HepG2 (cell line): ENCODE data around the gene LINGO3. TPM values are rescaled to one million over a fixed set of nuclear protein-coding genes. Genes with fewer than 3 reads are reported as not detected.

ENCODE experiments used
- EHMT2 ChIP-seq: fragments of 200-600 bp; sonication (generic); IDR thresholded peaks from 2 replicates; pipeline ENCODE4 v1.7.0; 2017; ENCODE audit warnings: antibody characterized with exemption, low read depth, low read length, borderline replicate concordance
- HNF4G ChIP-seq, 2 experiments: sonication (generic) in 1 of 2; formaldehyde crosslinking in 1 of 2; IDR thresholded peaks; 2 replicates each; pipeline versions ENCODE4 v1.4.0 to v1.6.1; 2011 to 2020; ENCODE audit warnings: borderline replicate concordance in 2 of 2, low read depth in 2 of 2, mild to moderate bottlenecking in 2 of 2, low read length in 1 of 2, missing genetic modification reagents in 1 of 2, moderate library complexity in 1 of 2
- HOXA7 ChIP-seq: sonication (generic); formaldehyde crosslinking; IDR thresholded peaks from 2 replicates; pipeline ENCODE4 v1.8.1; 2022; ENCODE audit warnings: mild to moderate bottlenecking, missing genetic modification reagents, moderate library complexity
- MXI1 ChIP-seq: IDR thresholded peaks from 3 replicates; pipeline ENCODE4 v1.6.1; 2012; ENCODE audit warnings: low read depth, low read length, inconsistent platforms, borderline replicate concordance
- NCOA1 ChIP-seq: sonication (generic); formaldehyde crosslinking; IDR thresholded peaks from 2 replicates; pipeline ENCODE4 v1.9.0; 2021; ENCODE audit warnings: missing genetic modification reagents
- NONO ChIP-seq, 2 experiments: fragments of 450-650 bp in 1 of 2; sonication (generic) in 1 of 2; formaldehyde crosslinking in 1 of 2; IDR thresholded peaks in 1 of 2; conservative IDR thresholded peaks in 1 of 2; 2 replicates each; pipeline versions ENCODE4 v1.6.1 to v1.8.0; 2017 to 2022; ENCODE audit warnings: mild to moderate bottlenecking in 1 of 2, missing genetic modification reagents in 1 of 2, moderate library complexity in 1 of 2
- POLR2AphosphoS5 ChIP-seq: IDR thresholded peaks from 2 replicates; pipeline ENCODE4 v1.6.1; 2012; ENCODE audit warnings: low read depth, low read length
- SMARCE1 ChIP-seq: fragments of 450-650 bp; IDR thresholded peaks from 2 replicates; pipeline ENCODE4 v1.6.1; 2017; ENCODE audit warnings: borderline replicate concordance
- ZC3H13 ChIP-seq: sonication (generic); formaldehyde crosslinking; IDR thresholded peaks from 2 replicates; pipeline ENCODE4 v1.8.1; 2023; ENCODE audit warnings: mild to moderate bottlenecking, missing genetic modification reagents, moderate library complexity
- ZNF264 ChIP-seq: sonication (generic); formaldehyde crosslinking; IDR thresholded peaks from 2 replicates; pipeline ENCODE4 v1.4.0; 2020; ENCODE audit warnings: missing genetic modification reagents
- ZNF737 ChIP-seq: sonication (generic); formaldehyde crosslinking; IDR thresholded peaks from 2 replicates; pipeline ENCODE4 v1.5.0; 2020; ENCODE audit warnings: missing genetic modification reagents, mild to moderate bottlenecking, borderline replicate concordance
- polyA plus RNA-seq, 8 experiments: library from polyadenylated mRNA; depleted of rRNA in 3 of 8; stranded (reverse) in 7 of 8; unstranded in 1 of 8; fragments of >200 nt; fragmentation: Illumina TruSeq in 4 of 8; extraction: Trizol in 4 of 8; gene quantifications; 2 replicates each; pipeline versions ENCODE4 v1.2.1 to v1.2.3, GENCODE V29; 2011 to 2016; ENCODE audit warnings: low read depth in 4 of 8, missing spikeins in 1 of 8, mixed read lengths in 1 of 8; ENCODE audit not compliant: insufficient read depth in 1 of 8
- total RNA-seq, 5 experiments: library from RNA; depleted of rRNA; stranded (reverse); fragments of >200 nt; fragmentation: Illumina TruSeq; extraction: Trizol; gene quantifications; 2 replicates each; pipeline ENCODE4 v1.2.3, GENCODE V29; 2016; ENCODE audit warnings: low read depth in 1 of 5
- TF ChIP-seq, protein P1 (sequence below): sonication (generic); formaldehyde crosslinking; IDR thresholded peaks from 2 replicates; pipeline ENCODE4 v1.9.0; 2021; ENCODE audit warnings: mild to moderate bottlenecking, missing genetic modification reagents
- TF ChIP-seq, protein P2 (sequence below): sonication (generic); formaldehyde crosslinking; conservative IDR thresholded peaks from 2 replicates; pipeline ENCODE4 v1.4.0; 2020; ENCODE audit warnings: missing genetic modification reagents
- TF ChIP-seq, protein P3 (sequence below): sonication (generic); formaldehyde crosslinking; IDR thresholded peaks from 2 replicates; pipeline ENCODE4 v1.4.0; 2020; ENCODE audit warnings: missing genetic modification reagents
- TF ChIP-seq, protein P4 (sequence below): sonication (generic); formaldehyde crosslinking; IDR thresholded peaks from 2 replicates; pipeline ENCODE4 v1.8.1; 2023; ENCODE audit warnings: mild to moderate bottlenecking, missing genetic modification reagents
- TF ChIP-seq, protein P5 (sequence below): sonication (generic); formaldehyde crosslinking; IDR thresholded peaks from 2 replicates; pipeline ENCODE4 v1.5.0; 2020; ENCODE audit warnings: missing genetic modification reagents

Gene LINGO3
- total and polyA plus RNA-seq, 2 of the 13 experiments (the other 11 are each of a cell fraction or from before 2014, with no cell fraction given): not detected

DNA sequence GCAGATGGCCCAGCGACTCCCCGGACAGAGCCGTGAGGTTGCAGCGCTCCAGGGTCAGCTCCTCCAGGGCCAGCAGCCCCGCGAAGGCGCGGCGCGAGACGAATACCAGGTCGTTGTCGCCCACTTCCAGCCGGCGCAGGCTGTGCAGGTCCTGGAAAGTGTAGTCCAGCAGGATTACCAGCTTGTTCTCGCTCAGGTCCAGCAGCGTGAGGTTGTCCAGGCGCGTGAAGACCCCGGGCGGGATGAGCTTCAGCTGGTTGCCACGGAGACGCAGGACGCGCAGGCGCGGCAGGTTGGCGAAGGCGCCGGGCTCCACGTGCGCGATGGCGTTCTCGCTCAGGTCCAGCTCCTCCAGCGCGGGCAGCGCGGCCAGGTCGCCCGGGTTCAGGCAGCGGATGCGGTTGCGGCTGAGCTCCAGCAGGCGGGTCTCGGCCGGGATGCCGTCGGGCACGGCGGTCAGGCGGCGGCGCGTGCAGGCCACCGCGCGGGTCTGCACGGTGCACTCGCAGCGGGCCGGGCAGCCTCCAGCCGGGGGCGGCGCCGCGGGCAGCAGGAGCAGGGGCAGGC lies 16.7 kb downstream of the LINGO3 start (continued):
- TF ChIP-seq, protein P1, sequence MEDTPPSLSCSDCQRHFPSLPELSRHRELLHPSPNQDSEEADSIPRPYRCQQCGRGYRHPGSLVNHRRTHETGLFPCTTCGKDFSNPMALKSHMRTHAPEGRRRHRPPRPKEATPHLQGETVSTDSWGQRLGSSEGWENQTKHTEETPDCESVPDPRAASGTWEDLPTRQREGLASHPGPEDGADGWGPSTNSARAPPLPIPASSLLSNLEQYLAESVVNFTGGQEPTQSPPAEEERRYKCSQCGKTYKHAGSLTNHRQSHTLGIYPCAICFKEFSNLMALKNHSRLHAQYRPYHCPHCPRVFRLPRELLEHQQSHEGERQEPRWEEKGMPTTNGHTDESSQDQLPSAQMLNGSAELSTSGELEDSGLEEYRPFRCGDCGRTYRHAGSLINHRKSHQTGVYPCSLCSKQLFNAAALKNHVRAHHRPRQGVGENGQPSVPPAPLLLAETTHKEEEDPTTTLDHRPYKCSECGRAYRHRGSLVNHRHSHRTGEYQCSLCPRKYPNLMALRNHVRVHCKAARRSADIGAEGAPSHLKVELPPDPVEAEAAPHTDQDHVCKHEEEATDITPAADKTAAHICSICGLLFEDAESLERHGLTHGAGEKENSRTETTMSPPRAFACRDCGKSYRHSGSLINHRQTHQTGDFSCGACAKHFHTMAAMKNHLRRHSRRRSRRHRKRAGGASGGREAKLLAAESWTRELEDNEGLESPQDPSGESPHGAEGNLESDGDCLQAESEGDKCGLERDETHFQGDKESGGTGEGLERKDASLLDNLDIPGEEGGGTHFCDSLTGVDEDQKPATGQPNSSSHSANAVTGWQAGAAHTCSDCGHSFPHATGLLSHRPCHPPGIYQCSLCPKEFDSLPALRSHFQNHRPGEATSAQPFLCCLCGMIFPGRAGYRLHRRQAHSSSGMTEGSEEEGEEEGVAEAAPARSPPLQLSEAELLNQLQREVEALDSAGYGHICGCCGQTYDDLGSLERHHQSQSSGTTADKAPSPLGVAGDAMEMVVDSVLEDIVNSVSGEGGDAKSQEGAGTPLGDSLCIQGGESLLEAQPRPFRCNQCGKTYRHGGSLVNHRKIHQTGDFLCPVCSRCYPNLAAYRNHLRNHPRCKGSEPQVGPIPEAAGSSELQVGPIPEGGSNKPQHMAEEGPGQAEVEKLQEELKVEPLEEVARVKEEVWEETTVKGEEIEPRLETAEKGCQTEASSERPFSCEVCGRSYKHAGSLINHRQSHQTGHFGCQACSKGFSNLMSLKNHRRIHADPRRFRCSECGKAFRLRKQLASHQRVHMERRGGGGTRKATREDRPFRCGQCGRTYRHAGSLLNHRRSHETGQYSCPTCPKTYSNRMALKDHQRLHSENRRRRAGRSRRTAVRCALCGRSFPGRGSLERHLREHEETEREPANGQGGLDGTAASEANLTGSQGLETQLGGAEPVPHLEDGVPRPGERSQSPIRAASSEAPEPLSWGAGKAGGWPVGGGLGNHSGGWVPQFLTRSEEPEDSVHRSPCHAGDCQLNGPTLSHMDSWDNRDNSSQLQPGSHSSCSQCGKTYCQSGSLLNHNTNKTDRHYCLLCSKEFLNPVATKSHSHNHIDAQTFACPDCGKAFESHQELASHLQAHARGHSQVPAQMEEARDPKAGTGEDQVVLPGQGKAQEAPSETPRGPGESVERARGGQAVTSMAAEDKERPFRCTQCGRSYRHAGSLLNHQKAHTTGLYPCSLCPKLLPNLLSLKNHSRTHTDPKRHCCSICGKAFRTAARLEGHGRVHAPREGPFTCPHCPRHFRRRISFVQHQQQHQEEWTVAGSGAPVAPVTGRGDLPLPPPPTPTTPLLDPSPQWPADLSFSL (CRISPR knock-in tag): no peak
- TF ChIP-seq NONO (IDR thresholded peaks at IDR 0.05) (no peak), NONO (CRISPR knock-in tag; conservative IDR thresholded peaks at IDR 0.05) (0 out of 2 replicates have a peak, but pooled peaks have one; percentile 46), SMARCE1 (no peak), ZC3H13 (CRISPR knock-in tag) (0 out of 2 replicates have a peak, but pooled peaks have one; percentile 29), ZNF264 (CRISPR knock-in tag) (no peak), EHMT2 (no peak), MXI1 (peak; percentile 83; the same call in 2 of the 3 replicates), HNF4G (IDR thresholded peaks at IDR 0.05; ENCODE audit: borderline replicate concordance, low read depth, low read length) (no peak), HNF4G (CRISPR knock-in tag; IDR thresholded peaks at IDR 0.05; ENCODE audit: borderline replicate concordance, low read depth) (no peak), HOXA7 (CRISPR knock-in tag) (no peak), ZNF737 (CRISPR knock-in tag) (no peak), NCOA1 (CRISPR knock-in tag) (no peak), POLR2AphosphoS5 (no peak)
- TF ChIP-seq, protein P2, sequence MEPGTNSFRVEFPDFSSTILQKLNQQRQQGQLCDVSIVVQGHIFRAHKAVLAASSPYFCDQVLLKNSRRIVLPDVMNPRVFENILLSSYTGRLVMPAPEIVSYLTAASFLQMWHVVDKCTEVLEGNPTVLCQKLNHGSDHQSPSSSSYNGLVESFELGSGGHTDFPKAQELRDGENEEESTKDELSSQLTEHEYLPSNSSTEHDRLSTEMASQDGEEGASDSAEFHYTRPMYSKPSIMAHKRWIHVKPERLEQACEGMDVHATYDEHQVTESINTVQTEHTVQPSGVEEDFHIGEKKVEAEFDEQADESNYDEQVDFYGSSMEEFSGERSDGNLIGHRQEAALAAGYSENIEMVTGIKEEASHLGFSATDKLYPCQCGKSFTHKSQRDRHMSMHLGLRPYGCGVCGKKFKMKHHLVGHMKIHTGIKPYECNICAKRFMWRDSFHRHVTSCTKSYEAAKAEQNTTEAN (CRISPR knock-in tag): no peak
- TF ChIP-seq, protein P3, sequence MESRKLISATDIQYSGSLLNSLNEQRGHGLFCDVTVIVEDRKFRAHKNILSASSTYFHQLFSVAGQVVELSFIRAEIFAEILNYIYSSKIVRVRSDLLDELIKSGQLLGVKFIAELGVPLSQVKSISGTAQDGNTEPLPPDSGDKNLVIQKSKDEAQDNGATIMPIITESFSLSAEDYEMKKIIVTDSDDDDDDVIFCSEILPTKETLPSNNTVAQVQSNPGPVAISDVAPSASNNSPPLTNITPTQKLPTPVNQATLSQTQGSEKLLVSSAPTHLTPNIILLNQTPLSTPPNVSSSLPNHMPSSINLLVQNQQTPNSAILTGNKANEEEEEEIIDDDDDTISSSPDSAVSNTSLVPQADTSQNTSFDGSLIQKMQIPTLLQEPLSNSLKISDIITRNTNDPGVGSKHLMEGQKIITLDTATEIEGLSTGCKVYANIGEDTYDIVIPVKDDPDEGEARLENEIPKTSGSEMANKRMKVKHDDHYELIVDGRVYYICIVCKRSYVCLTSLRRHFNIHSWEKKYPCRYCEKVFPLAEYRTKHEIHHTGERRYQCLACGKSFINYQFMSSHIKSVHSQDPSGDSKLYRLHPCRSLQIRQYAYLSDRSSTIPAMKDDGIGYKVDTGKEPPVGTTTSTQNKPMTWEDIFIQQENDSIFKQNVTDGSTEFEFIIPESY (CRISPR knock-in tag): 0 out of 2 replicates have a peak, but pooled peaks have one; percentile 33
- TF ChIP-seq, protein P4, sequence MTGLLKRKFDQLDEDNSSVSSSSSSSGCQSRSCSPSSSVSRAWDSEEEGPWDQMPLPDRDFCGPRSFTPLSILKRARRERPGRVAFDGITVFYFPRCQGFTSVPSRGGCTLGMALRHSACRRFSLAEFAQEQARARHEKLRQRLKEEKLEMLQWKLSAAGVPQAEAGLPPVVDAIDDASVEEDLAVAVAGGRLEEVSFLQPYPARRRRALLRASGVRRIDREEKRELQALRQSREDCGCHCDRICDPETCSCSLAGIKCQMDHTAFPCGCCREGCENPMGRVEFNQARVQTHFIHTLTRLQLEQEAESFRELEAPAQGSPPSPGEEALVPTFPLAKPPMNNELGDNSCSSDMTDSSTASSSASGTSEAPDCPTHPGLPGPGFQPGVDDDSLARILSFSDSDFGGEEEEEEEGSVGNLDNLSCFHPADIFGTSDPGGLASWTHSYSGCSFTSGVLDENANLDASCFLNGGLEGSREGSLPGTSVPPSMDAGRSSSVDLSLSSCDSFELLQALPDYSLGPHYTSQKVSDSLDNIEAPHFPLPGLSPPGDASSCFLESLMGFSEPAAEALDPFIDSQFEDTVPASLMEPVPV (CRISPR knock-in tag): no peak
- TF ChIP-seq, protein P5, sequence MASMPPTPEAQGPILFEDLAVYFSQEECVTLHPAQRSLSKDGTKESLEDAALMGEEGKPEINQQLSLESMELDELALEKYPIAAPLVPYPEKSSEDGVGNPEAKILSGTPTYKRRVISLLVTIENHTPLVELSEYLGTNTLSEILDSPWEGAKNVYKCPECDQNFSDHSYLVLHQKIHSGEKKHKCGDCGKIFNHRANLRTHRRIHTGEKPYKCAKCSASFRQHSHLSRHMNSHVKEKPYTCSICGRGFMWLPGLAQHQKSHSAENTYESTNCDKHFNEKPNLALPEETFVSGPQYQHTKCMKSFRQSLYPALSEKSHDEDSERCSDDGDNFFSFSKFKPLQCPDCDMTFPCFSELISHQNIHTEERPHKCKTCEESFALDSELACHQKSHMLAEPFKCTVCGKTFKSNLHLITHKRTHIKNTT (CRISPR knock-in tag): no peak
